ENCODE data around the gene TBCA. TPM values are rescaled to one million over a fixed set of nuclear protein-coding genes. Genes with fewer than 3 reads are reported as not detected.

The TBCA gene
- total RNA-seq, 4 donors from 2014 or later, result 44.7 to 178 (median 70.5) TPM

- Histone ChIP-seq H3K4me1 (peaks cover 0 to 38% (median 7%) of the 10 kb centered on the region in 4 donors), H3K27me3 (no peaks in the 10 kb centered on the region), H3K27ac (no peak overlapping the region), H3K36me3 (peaks cover 0 to 11% (median 0%) of the 10 kb centered on the region in 3 donors), H3K4me3 (no peak overlapping the region), H3K9me3 (no peaks in the 10 kb centered on the region)
- no peak for TF ChIP-seq POLR2A (IDR thresholded peaks at IDR 0.05)
- TF ChIP-seq, protein P1, sequence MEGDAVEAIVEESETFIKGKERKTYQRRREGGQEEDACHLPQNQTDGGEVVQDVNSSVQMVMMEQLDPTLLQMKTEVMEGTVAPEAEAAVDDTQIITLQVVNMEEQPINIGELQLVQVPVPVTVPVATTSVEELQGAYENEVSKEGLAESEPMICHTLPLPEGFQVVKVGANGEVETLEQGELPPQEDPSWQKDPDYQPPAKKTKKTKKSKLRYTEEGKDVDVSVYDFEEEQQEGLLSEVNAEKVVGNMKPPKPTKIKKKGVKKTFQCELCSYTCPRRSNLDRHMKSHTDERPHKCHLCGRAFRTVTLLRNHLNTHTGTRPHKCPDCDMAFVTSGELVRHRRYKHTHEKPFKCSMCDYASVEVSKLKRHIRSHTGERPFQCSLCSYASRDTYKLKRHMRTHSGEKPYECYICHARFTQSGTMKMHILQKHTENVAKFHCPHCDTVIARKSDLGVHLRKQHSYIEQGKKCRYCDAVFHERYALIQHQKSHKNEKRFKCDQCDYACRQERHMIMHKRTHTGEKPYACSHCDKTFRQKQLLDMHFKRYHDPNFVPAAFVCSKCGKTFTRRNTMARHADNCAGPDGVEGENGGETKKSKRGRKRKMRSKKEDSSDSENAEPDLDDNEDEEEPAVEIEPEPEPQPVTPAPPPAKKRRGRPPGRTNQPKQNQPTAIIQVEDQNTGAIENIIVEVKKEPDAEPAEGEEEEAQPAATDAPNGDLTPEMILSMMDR (IDR thresholded peaks at IDR 0.05), result no peak
- DNase-seq, result no peak
These were observed 4.7 kb downstream of the TBCA start for GRCh38 chr5:77771452-77771851.

- Histone ChIP-seq H3K27me3 (no peaks in the 10 kb centered on the region), H3K9me3 (no peaks in the 10 kb centered on the region), H3K36me3 (peaks cover 0 to 11% (median 0%) of the 10 kb centered on the region in 3 donors), H3K27ac (no peak overlapping the region), H3K4me3 (no peak overlapping the region), H3K4me1 (peaks cover 0 to 37% (median 7%) of the 10 kb centered on the region in 4 donors)
- TF ChIP-seq, protein P1 (IDR thresholded peaks at IDR 0.05), result no peak
- TF ChIP-seq POLR2A (IDR thresholded peaks at IDR 0.05), result no peak
- DNase-seq, result no peak
These were observed 5.7 kb downstream of the TBCA start for GRCh38 chr5:77770293-77771005.

GRCh38 chr5:77768978-77769377 lies 7.2 kb downstream of the TBCA start:
- no peak for DNase-seq
- no peak overlapping the region for H3K27ac ChIP-seq
- TF ChIP-seq, protein P1 (IDR thresholded peaks at IDR 0.05), result no peak
- TF ChIP-seq POLR2A (IDR thresholded peaks at IDR 0.05), result no peak
- H3K4me1 ChIP-seq, result peaks cover 0 to 24% (median 3%) of the 10 kb centered on the region in 4 donors
- no peaks in the 10 kb centered on the region for H3K9me3 ChIP-seq
- no peak overlapping the region for H3K4me3 ChIP-seq
- peaks cover 0 to 11% (median 0%) of the 10 kb centered on the region in 3 donors for H3K36me3 ChIP-seq
- H3K27me3 ChIP-seq, result no peaks in the 10 kb centered on the region

- no peak for DNase-seq
- TF ChIP-seq, protein P1 (IDR thresholded peaks at IDR 0.05), result no peak
- TF ChIP-seq POLR2A (IDR thresholded peaks at IDR 0.05), result no peak
- Histone ChIP-seq H3K4me1 (peaks cover 0 to 10% (median 0%) of the 10 kb centered on the region in 4 donors), H3K27ac (no peak overlapping the region), H3K27me3 (no peaks in the 10 kb centered on the region), H3K4me3 (no peak overlapping the region), H3K36me3 (peaks cover 0 to 11% (median 0%) of the 10 kb centered on the region in 3 donors), H3K9me3 (no peaks in the 10 kb centered on the region)
These were observed 8.8 kb downstream of the TBCA start for GRCh38 chr5:77767301-77767700.

DNA sequence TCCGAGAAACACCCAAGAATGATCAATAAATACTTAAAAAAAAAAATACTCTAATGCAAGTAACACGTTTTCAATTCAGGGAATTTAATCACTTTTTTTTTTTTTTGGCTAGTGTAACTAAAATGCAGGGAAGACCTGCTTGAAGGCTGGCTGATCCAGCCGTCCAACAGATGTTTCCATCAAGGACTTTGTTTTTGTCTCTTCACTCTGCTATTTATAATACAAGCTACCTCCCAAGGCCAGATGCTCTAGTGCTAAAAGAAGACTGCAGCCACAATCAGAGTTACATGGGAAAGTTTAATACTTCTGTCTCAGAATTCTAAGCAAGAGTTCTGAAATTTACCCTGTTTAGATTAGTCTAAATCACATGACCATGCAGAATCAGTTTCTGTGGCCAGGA lies 14.5 kb downstream of the TBCA start:
- H3K9me3 ChIP-seq, result no peaks in the 10 kb centered on the region
- H3K27ac ChIP-seq, result no peak overlapping the region
- no peak for DNase-seq
- H3K4me1 ChIP-seq, result peaks cover 0 to 8% (median 0%) of the 10 kb centered on the region in 4 donors
- no peak for TF ChIP-seq POLR2A (IDR thresholded peaks at IDR 0.05)
- TF ChIP-seq, protein P1 (IDR thresholded peaks at IDR 0.05), result no peak
- H3K27me3 ChIP-seq, result no peaks in the 10 kb centered on the region
- H3K36me3 ChIP-seq, result peaks cover 0 to 3% (median 0%) of the 10 kb centered on the region in 3 donors
- no peak overlapping the region for H3K4me3 ChIP-seq

Data from Peyer's patch (tissue), 4 donors.